Neutrophil (primary cell): ENCODE results near the gene ATF1.
"Not testable (repeated sequence)": the region's sequence is repeated elsewhere in the genome, so short reads cannot be mapped to it uniquely, and the experiment has no call there.

Experiments
- H3K27ac ChIP-seq: fragments of 200-600 bp; sonication (generic); 2 replicates; pipeline ENCODE4 v1.5.1; 2016; ENCODE audit warnings: mild to moderate bottlenecking, moderate library complexity
- H3K27me3 ChIP-seq: fragments of 200-600 bp; sonication (generic); 2 replicates; pipeline ENCODE4 v1.6.0; 2016; ENCODE audit warnings: mild to moderate bottlenecking
- H3K36me3 ChIP-seq: fragments of 200-600 bp; sonication (generic); 2 replicates; pipeline ENCODE4 v1.5.1; 2017
- H3K4me1 ChIP-seq, 2 experiments: fragments of 200-600 bp in 1 of 2; sonication (generic) in 1 of 2; 1 replicate in 1 of 2; 2 replicates in 1 of 2; pipeline versions ENCODE4 v1.5.1 to v1.6.1; 2013 to 2016; ENCODE audit warnings: low read depth in 1 of 2, low read length in 1 of 2, mild to moderate bottlenecking in 1 of 2, moderate library complexity in 1 of 2; ENCODE audit not compliant: control insufficient read depth in 1 of 2, insufficient read depth in 1 of 2
- H3K4me3 ChIP-seq, 2 experiments: fragments of 200-600 bp in 1 of 2; sonication (generic) in 1 of 2; 1 replicate in 1 of 2; 2 replicates in 1 of 2; pipeline ENCODE4 v1.5.1; 2013 to 2016; ENCODE audit warnings: low read depth in 1 of 2, low read length in 1 of 2, mild to moderate bottlenecking in 1 of 2, moderate library complexity in 1 of 2
- H3K9me3 ChIP-seq: fragments of 200-600 bp; sonication (generic); 2 replicates; pipeline ENCODE4 v1.5.1; 2016
- CTCF ChIP-seq: fragments of 200-600 bp; sonication (generic); IDR thresholded peaks from 2 replicates; pipeline ENCODE4 v1.5.1; 2016; ENCODE audit warnings: antibody characterized with exemption

The ATF1 gene

GRCh38 chr12:50859621-50860310 lies 95.9 kb downstream of the ATF1 start:
- no peaks in the 10 kb centered on the region for H3K4me1 ChIP-seq
- H3K9me3 ChIP-seq: no peaks in the 10 kb centered on the region
- H3K36me3 ChIP-seq: no peaks in the 10 kb centered on the region
- no peaks in the 10 kb centered on the region for H3K27me3 ChIP-seq
- no peak for TF ChIP-seq CTCF
- no peak overlapping the region for H3K4me3 ChIP-seq
- no peak overlapping the region for H3K27ac ChIP-seq

- H3K27ac ChIP-seq: no peak overlapping the region
- TF ChIP-seq CTCF: no peak
- no peak overlapping the region for H3K4me3 ChIP-seq
- H3K27me3 ChIP-seq: no peaks in the 10 kb centered on the region
- H3K36me3 ChIP-seq: no peaks in the 10 kb centered on the region
- no peaks in the 10 kb centered on the region for H3K9me3 ChIP-seq
- H3K4me1 ChIP-seq: no peaks in the 10 kb centered on the region
These were observed 98.4 kb downstream of the ATF1 start for GRCh38 chr12:50862316-50862715.

GRCh38 chr12:50865266-50865665 lies 101.4 kb downstream of the ATF1 start:
- Histone ChIP-seq H3K9me3 (no peaks in the 10 kb centered on the region), H3K27me3 (no peaks in the 10 kb centered on the region), H3K36me3 (no peaks in the 10 kb centered on the region), H3K27ac (no peak overlapping the region), H3K4me1 (no peaks in the 10 kb centered on the region), H3K4me3 (no peak overlapping the region)
- no peak for TF ChIP-seq CTCF

- not testable (repeated sequence) for H3K27me3 ChIP-seq, H3K9me3 ChIP-seq, H3K4me3 ChIP-seq, H3K36me3 ChIP-seq, H3K27ac ChIP-seq, H3K4me1 ChIP-seq
These were observed 105.0 kb downstream of the ATF1 start for GRCh38 chr12:50868881-50869280.
